ENCODE measurements around the gene MKRN2.

DNA sequence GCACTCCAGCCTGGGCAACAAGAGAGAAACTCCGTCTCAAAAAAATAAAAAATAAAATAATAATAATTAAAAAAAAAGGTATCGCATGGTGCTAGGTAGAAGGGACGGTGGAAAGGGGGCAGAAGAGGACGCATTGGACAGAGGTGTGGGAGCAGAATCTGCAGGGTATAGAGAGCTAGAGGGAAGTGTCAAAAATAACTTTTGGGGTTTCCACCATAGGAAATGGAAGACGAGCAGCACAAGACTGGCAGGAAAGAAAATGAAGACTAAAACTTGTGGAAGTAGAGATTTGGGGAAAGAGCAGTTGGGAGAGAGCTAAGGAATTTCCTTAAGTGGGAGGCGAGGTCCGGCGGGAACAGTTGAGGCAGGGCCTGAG is 585 bp upstream of the MKRN2 start:
- TF ChIP-seq, protein P1, sequence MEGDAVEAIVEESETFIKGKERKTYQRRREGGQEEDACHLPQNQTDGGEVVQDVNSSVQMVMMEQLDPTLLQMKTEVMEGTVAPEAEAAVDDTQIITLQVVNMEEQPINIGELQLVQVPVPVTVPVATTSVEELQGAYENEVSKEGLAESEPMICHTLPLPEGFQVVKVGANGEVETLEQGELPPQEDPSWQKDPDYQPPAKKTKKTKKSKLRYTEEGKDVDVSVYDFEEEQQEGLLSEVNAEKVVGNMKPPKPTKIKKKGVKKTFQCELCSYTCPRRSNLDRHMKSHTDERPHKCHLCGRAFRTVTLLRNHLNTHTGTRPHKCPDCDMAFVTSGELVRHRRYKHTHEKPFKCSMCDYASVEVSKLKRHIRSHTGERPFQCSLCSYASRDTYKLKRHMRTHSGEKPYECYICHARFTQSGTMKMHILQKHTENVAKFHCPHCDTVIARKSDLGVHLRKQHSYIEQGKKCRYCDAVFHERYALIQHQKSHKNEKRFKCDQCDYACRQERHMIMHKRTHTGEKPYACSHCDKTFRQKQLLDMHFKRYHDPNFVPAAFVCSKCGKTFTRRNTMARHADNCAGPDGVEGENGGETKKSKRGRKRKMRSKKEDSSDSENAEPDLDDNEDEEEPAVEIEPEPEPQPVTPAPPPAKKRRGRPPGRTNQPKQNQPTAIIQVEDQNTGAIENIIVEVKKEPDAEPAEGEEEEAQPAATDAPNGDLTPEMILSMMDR (IDR thresholded peaks at IDR 0.05), result no peak
- TF ChIP-seq POLR2A (IDR thresholded peaks at IDR 0.05), result no peak
